Left lobe of liver (tissue), 2 donors: Measurements from ENCODE around the gene NSL1. TPM values are rescaled to one million over a fixed set of nuclear protein-coding genes. Genes with fewer than 3 reads are reported as not detected.
A peak's percentile ranks its signal among the peaks of the same experiment; 100 is the strongest.
"Not testable (repeated sequence)": the region's sequence is repeated elsewhere in the genome, so short reads cannot be mapped to it uniquely, and the experiment has no call there.

Source experiments
- ATAC-seq: fragments of 200-7000 bp; cut with Tn5 transposase; one replicate; pipeline ENCODE4 v1.9.1; 2020; ENCODE audit warnings: mild to moderate bottlenecking, moderate library complexity
- DNase-seq: peaks from one replicate; pipeline ENCODE4 v3.0.0-alpha.2; 2020; ENCODE audit warnings: low spot score
- total RNA-seq: library from RNA; stranded (reverse); gene quantifications from one replicate; pipeline ENCODE4 v1.2.1, GENCODE V29; 2021
- donor health status: DM: no; HTN: no; CAD: no; lungs with moderate emphysema.
- donor health status: DM: no; HTN: yes; CAD: no.

Gene NSL1
- 17.8 TPM for total RNA-seq

DNA sequence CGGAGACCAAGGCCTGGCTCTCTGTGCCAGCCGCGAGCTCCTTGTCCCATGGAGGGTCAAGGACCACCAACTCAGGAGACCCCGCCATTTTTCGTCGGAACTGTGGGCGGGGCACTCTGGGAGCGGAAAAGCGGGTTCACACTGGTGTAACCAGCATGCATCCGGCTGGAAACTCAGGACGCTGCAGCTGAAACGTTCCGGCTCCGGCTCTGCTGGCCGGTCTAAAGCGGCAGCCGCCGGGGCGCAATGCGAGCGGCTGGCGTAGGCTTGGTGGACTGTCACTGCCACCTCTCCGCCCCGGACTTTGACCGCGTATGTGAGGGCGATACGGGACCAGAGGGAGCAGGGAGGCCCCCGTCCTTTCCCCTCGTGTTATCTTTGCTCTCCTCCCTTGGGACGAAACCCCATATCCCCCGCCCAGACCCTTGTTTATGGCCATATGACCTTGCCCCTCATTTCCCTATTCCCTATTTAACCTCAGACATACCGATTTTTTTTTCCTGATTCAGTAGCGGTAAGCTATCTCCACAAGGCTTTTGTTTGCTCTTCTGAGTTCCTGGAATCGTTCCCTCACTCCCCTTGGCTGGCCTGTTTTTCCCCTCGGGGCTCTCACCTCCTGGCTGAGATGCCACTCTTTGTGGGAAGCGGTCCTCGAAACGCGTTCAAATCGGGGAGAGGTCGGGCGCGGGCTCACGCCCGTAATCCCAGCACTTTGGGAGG lies at the start of gene NSL1, which contains the start of gene TATDN3:
NSL1 (minus strand) TSS at position 102 of the 720 bp plus-strand sequence; CDS start at position 88, 14 bp downstream.
TATDN3 (plus strand) TSS at position 219 of the 720 bp plus-strand sequence; CDS start at position 247, 28 bp downstream.
- ATAC-seq (peak; percentile 96), DNase-seq (peak; percentile 97)

DNA sequence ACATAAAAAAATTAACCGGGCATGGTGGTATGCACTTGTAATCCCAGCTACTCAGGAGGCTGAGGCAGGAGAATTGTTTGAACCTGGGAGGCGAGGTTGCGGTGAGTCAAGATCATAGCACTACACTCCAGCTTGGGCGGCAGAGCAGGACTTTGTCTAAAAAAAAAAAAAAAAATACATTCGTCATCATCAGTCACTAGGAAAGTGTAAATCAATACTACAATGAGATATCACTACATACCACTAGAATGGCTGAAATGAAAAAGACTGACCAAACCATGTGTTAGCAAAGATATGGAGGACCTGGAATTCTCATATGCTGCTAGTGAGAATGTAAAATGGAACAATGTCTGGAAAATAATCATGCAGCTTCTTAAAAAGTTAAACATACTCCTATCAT lies 46.6 kb upstream of the NSL1 start:
- no peak for ATAC-seq
- no peak for DNase-seq

DNA sequence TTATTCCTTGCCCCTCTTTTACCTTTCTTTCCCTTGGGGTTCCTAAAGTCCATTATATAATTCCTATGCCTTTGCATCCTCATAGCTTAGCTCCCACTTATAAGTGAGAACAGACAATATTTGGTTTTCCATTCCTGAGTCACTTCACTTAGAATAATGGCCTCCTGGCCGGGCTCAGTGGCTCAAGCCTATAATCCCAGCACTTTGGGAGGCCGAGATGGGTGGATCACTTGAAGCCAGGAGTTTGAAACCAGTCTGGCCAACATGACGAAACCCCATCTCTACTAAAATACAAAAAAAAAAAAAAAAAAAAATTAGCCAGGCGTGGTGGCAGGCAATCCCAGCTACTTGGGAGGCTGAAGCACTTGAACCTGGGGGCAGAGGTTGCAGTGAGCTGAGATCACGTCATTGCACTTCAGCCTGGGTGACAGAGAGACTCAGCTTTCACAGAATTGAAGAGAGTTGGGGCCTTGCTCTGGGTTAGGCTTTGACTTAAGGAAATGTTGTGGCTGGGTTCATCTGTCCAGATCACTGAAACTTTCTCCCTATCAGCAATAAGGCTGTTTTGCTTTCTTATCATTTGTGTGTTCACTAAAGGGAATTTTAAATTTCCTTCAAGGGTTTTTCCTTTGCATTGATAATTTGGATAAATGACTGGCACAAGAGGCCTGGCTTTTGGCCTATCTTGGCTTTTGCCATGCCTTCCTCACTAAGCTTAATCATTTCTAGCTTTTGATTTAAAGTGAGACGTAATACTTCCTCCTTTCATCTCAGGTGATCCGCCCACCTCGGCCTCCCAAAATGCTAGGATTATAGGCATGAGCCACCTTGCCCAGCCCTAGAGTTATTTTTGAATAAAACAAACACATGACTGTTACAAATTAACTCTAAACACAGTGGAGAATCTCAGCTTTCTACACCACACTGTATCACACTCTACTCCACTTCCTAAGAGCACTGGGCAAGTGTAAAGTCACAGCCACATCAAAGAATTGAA lies 41.9 kb upstream of the NSL1 start:
- peak; percentile 69 for ATAC-seq

DNA sequence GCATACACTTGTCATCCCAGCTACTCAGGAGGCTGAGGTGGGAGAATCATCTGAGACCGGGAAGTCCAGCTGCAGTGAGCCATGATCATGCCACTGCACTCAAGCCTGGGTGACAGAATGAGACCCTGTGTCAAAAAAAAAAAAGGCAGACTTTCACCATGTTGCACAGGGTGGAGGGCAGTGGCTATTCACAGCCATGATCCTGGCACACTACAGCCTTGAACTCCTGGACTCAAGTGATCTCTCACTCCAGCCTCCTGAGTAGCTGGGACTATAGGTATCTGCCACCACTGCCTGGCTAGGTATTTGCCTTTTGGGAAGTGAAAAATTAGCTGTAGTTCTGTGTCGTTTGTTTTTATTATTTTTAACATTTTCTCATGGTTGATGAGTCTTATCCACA lies 36.8 kb upstream of the NSL1 start:
- ATAC-seq (no peak), DNase-seq (no peak)

More for the DNA sequence above, 41.9 kb upstream of the NSL1 start:
- not testable (repeated sequence) for DNase-seq

DNA sequence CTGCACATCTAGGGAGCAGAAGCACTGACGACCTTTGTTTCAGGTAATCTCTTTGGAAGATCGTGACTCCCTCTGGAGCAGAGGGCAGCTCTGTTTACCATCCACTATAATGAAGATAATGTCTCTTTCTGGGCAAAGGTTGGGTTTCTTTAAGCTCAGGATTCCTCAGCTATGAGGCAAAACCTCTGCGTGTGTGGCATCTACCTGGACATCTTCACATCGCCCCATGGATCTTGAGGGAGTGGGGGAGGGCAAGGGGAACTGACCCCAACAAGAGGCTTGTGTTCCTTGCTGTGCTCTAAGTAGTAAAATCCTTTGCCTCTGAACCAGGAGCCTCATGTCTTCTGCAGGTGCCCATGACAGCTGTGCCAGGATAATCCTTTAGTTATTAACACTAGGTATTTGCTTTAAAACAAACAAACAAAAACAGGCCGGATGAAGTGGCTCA lies 36.3 kb upstream of the NSL1 start:
- ATAC-seq, result no peak
- no peak for DNase-seq

DNA sequence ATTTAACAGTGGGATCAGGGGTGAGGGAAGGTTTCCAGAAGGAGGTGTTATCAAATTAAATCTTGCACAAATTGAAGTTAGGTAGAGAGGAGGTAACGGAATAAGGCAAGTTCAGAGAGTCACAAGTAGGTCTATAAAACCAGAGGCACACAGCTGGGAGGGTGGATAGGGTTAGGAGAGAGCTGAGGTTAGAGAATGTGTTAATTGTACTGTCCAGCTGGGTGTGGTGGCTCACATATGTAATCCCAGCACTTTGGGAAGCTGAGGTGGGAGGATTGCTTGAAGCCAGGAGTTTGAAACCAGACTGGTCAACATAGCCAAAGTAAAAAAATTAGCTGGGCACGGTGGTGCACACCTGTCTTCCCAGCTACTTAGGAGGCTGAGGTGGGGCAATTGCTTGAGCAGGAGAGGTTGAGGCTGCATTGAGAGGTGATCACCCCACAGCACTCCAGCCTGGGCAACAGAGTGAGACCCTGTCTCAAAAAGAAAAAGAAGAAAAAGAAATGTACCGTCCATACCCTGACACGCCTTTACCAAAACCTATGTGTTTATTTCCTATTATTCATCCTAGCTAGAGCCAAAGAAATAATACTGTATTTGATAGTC lies 35.7 kb upstream of the NSL1 start:
- no peak for ATAC-seq
- DNase-seq, result no peak

GRCh38 chr1:212825798-212826452 lies 34.3 kb upstream of the NSL1 start:
- ATAC-seq (no peak), DNase-seq (no peak)

DNA sequence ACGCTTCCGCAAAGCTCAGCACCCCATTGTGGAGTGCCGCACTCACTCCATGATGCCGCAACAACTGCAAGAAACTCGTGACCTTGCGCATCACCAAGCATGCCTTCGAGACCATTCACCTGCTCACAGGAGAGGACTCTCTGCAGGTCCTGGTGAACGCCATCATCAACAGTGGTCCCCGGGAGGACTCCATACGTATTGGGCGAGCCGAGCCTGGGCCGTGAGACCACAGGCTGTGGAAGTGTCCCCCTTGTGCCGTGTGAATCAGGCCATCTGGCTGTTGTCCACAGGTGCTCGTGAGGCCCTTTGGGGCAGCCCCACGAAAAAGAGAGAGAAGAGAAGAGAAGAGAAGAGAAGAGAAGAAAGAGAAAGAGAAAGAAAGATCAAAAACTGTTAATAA lies 32.6 kb upstream of the NSL1 start:
- ATAC-seq, result no peak
- DNase-seq, result no peak

DNA sequence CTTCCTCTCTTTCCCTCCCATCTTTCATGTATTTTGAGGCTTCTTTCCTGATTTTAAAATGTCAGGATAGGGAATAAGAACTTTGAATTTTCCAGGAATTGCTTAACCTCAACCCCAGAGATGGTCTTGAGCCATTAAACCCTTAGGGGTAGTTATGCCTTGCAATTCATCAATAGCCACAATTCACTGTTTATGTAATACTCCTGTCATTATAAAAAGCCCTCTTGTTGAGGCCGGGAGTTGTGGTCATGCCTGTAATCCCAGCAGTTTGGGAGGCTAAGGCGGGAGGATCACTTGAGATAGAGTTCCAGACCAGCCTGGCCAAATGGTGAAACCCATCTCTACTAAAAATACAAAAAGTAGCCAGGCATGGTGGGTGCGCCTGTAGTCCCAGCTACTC lies 31.4 kb upstream of the NSL1 start:
- ATAC-seq (no peak), DNase-seq (no peak)

- ATAC-seq, result no peak
- no peak for DNase-seq
These were observed 29.4 kb upstream of the NSL1 start for GRCh38 chr1:212820969-212821368.

DNA sequence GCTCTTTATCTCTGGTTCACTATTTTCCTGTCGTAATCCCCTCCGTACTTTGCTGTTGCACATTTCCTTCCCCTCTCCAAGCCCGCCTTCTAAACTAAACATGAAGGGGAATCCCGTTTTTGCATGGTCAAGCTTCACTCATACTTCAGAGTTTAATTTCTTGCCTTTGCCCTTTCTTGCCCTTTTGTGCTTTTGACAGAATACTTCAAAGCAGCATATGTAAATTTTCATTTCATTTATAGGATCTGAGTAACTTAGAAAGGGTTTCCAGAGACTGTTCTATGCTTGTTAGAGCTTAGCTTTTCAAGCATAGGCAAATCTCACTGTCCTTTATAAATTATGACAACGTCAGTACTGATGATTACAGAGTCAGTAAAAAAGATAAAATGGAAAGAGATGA lies 28.1 kb upstream of the NSL1 start:
- ATAC-seq, result no peak
- DNase-seq, result no peak

GRCh38 chr1:212816567-212817278 lies 25.1 kb upstream of the NSL1 start:
- ATAC-seq, result no peak
- DNase-seq, result no peak

DNA sequence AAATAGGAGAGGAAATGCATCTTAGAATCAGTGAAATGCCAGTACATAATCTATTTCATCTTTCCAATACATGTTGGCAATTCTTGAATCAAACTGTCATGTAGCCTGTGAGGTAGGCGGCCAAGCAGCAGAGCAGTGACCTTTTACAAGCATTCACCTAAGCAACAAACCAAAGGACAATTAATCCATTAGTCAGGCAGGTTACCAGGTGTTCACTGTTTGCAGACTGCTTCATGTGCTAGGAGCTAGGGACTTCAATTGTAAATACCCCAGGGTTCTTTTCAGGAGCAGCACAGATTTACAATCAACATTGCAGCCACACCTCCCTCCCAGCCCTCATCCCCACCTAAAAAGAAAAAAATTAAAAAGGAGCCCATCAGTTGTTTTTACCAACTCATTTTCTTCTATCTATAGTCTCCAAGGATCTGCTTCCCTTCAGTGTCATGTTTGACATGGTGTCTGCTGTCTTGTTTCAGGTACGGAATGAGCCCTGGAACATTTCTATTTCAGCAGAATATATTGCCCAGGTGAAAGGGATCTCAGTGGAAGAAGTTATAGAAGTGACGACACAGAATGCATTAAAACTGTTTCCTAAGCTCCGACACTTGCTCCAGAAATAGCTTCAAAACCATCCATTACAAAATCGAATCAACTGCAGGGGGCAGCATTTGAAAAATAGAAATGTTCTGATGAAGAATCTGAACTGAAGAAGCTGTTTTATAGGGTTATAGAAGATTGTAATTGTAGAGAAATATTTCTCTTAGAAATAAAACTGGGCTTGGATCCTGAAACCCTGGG lies 23.2 kb upstream of the NSL1 start:
- DNase-seq (no peak), ATAC-seq (no peak)

- ATAC-seq, result no peak
- no peak for DNase-seq
These were observed 14.2 kb upstream of the NSL1 start for GRCh38 chr1:212805767-212806166.

DNA sequence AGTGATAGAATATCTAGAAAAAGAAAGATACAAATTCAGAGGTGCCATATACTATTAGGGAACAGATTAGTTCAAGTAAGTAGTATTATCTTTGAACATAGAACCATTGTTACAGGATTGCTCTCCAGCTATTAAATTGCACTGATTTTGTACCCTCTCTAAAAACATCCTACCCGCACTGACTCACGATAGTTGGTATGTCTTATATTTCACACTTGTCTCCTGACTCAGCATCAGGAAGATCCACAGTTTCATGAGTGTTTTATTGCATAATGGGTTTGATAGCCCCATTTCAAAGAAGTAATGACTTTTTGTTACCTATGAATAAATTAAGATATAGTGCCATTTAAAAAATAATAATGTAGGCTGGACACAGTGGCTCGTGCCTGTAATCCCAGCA lies 6.1 kb upstream of the NSL1 start:
- ATAC-seq (no peak), DNase-seq (no peak)

DNA sequence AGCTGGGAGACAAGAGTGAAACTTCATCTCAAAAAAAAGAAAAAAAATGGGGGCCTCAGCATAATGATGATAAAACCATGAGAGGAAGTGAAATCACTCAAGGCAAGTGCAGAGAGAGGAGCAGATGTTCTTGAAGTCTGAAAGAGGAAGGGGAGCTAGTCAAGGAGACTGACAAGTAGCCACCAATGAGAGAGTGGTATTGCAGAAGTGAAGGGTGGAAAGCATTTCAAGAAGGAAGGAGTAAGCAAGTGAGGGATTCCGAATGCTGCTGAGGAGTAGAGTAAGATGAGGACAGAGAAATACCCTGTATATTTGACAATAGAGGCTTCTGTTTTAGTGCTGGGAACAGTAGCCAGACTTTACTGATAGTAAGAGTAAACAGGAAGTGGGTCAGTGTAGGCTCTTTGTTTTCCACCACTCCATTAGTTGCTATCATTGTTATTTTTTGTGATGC lies 3.0 kb upstream of the NSL1 start:
- DNase-seq (no peak), ATAC-seq (no peak)

DNA sequence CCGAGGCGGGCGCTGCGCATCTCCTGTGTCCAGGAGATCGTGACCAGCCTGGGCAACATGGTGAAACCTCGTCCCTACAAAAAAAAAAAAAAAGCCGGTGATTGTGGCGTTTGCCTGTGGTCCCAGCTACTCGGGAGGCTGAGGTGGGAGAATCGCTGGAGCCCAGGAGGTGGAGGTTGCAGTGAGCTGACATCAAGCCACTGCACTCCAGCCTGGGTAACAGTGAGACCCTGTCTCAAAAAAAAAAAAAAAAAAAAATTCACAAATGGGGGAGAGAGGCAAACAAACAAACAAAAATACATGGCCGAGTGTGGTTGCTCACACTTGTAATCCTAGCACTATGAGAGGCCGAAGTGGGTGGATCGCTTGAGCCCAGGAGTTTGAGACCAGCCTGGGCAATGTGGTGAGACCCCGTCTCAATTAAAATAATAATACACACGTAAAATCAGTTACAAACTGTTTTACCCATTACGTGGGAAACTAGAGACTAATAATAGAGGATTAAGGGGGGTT lies 875 bp upstream of the NSL1 start:
- ATAC-seq (no peak), DNase-seq (no peak)

- no peak for DNase-seq
- ATAC-seq, result peak; percentile 45
These were observed 309 bp downstream of the NSL1 start for GRCh38 chr1:212791261-212791675.

DNA sequence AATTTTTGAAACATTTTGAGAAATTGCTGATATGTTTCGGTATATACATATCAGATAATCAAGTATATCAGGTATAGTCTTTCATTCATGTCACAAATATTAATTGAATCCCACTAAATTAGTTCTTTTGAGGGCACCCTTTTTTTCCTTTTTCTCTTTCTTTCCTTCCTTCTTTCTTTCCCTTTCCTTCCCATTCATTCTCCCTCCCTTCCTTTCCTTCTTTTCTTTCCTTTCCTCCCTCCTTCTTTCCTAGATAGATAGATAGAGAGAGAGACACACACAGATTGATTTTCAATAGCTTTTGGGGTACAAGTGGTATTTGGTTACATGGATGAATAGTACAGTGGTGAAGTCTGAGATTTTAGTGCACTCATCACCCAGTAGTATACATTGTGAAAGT lies 5.7 kb downstream of the NSL1 start:
- ATAC-seq (no peak), DNase-seq (no peak)
